Caki2 (cell line): ENCODE data around the gene PARVG. TPM values are rescaled to one million over a fixed set of nuclear protein-coding genes. Genes with fewer than 3 reads are reported as not detected.

Experiments
- DNase-seq: peaks from one replicate; pipeline ENCODE4 v3.0.0-alpha.2; 2015; ENCODE audit warnings: low read depth
- in situ Hi-C: cut with HindIII; loops from 2 replicates; pipeline ENCODE4 v1.10.0; 2016; ENCODE audit warnings: low sequenced_read_pairs, low pct_unique_long_range_greater_than_20kb, mixed read lengths
- total RNA-seq: library from RNA; depleted of rRNA; stranded (reverse); fragments of >200 nt; shearing (Covaris generic); gene quantifications from 2 replicates; pipeline ENCODE4 v1.2.3, GENCODE V29; 2014; ENCODE audit warnings: low replicate concordance; rRNA removed

Gene PARVG
- not detected in 2 replicates for total RNA-seq

- in situ Hi-C loops, result no loop called here
- no peak for DNase-seq
These were observed at the start of gene PARVG for GRCh38 chr22:44180706-44181032. TSS of gene PARVG (plus strand) at chr22:44180925. CDS start at chr22:44183330, 2,405 bp downstream.

DNA sequence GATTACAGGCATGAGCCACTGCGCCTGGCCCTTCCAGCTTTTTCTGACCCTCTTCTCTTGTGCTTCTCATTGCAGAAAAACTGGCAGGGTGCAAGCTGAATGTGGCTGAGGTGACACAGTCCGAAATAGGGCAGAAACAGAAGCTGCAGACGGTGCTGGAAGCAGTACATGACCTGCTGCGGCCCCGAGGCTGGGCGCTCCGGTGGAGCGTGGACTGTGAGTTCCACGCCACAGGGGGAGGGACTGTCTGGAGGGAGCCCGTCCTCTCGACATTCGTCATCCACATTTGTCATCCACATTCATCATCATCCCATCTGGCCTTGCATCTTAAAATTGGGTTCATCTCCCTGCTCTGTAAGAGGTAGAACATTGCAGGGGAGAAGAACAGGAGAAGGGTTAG is 49.3 kb upstream of the PARVG start:
- no peak for DNase-seq
- in situ Hi-C loops, result no loop called here

GRCh38 chr22:44131989-44132685 is 48.6 kb upstream of the PARVG start:
- in situ Hi-C loops, result no loop called here
- no peak for DNase-seq

- in situ Hi-C loops, result no loop called here
- DNase-seq, result no peak
These were observed 48.0 kb upstream of the PARVG start for GRCh38 chr22:44132724-44133123.

GRCh38 chr22:44133161-44133560 is 47.6 kb upstream of the PARVG start:
- DNase-seq, result no peak
- in situ Hi-C loops, result no loop called here

DNA sequence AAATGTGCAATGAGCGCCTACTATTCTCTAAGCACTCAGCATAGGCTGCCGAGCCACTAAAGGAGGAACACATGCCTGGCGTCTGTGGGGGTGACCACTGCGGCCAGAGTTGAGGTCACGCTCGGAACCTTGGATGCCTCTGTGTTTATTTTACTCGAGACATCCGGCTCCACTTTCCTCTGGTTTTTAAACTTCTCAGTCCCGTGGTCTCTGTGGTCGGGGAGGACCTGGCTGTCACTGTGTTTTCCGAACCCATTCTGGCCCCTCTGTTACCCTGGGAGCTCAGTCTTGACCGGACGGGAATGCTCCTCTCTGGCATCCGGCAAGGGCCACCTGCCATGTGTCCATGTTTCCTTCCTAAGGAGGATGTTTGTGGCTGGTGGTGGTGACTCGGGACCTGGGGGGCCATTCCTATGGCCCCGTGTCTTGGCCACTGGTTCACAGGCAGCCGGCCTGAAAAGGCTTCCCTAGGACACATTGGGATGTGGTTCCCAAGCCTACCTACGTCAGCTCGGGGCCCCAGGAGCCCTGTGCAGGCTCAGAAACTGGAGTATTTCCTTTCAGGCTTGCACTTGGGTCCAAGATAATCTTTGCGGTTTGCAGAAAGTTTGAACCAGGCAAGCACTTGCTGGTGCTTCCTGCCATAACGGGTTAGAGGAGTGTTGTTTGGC is 46.7 kb upstream of the PARVG start:
- in situ Hi-C loops, result no loop called here
- DNase-seq, result no peak

- no peak for DNase-seq
- in situ Hi-C loops, result no loop called here
These were observed 44.6 kb upstream of the PARVG start for GRCh38 chr22:44136112-44136511.

DNA sequence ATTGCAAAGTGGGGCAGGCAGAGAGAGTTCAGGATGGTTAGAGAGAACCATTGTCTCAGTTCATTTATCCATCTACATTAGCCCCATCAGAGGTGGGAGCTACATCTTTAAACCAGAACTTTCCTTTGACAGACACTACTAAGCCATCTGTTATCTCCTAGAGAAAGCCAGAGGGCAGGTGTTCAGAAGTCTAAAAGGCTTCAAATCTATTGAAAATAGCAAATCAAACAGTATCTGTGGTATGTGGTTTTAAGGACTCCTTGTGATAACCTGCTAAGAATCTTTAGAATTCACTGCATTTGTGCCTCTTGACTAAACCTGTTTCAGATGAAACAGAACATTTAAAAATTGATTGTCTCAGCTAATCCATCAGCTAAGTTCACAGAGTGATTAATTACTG is 43.9 kb upstream of the PARVG start:
- no peak for DNase-seq
- in situ Hi-C loops, result no loop called here

DNA sequence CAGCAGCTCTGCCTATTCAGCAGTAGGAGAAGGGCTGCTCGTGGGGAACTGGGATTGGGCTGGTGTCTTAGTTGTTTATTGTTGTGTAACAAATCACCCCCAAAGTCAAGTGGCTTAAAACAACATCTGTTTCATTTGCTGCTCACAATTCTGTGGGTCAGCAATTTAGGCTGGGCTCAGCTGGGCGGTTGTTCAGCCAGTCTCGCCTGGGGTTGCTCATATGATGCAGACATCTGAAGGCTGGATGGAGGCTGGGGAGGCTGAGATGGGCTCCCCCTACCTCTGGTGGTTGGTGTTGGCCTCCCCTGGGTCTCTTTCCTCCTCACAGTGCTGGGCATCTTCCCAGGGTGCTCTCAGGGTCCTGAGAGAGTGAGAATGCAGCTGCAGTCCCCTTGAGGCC is 43.3 kb upstream of the PARVG start:
- in situ Hi-C loops, result no loop called here
- no peak for DNase-seq

GRCh38 chr22:44139773-44140172 is 41.0 kb upstream of the PARVG start:
- in situ Hi-C loops, result no loop called here
- no peak for DNase-seq

DNA sequence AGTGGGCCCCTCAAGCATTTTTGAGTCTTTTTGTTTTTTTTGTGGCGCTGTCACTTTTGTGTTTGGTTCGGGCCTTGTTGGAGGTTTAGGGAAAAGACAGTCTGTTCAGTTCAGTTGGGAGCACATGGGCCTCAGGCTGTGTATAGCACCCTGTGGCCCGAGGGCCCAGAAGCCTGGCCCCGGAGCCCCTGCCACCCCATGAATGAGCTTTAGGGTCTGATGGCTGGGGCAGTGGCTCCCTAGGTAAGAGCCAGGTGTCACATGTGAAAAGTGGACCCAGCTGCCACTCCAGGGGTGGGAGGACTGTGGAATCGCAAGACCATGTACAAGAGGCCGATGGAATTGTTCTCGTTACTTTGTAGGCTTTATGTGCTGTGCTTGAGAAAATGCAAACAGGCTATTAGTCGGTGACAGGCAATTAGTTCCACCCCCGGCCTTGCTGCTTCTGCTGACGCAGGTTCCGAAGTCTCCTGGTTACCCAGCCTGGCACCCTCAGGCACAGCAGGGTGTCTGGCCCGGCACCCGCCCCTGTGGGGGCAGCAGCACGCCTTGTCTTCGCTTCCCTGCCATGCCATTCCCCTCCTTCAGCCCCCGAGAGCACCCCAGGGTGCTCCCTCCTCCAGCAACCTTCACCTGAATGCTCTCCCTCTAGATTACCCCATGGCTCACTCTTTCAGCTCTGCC is 38.2 kb upstream of the PARVG start:
- in situ Hi-C loops, result no loop called here
- no peak for DNase-seq

- in situ Hi-C loops, result no loop called here
- DNase-seq, result no peak
These were observed 37.6 kb upstream of the PARVG start for GRCh38 chr22:44143105-44143474.

- in situ Hi-C loops, result no loop called here
- no peak for DNase-seq
These were observed 37.1 kb upstream of the PARVG start for GRCh38 chr22:44143579-44143978.

- in situ Hi-C loops, result no loop called here
- no peak for DNase-seq
These were observed 36.6 kb upstream of the PARVG start for GRCh38 chr22:44144046-44144569.

GRCh38 chr22:44145544-44145943 is 35.2 kb upstream of the PARVG start:
- in situ Hi-C loops, result no loop called here
- DNase-seq, result no peak

- in situ Hi-C loops, result no loop called here
- no peak for DNase-seq
These were observed 34.5 kb upstream of the PARVG start for GRCh38 chr22:44146088-44146861.

DNA sequence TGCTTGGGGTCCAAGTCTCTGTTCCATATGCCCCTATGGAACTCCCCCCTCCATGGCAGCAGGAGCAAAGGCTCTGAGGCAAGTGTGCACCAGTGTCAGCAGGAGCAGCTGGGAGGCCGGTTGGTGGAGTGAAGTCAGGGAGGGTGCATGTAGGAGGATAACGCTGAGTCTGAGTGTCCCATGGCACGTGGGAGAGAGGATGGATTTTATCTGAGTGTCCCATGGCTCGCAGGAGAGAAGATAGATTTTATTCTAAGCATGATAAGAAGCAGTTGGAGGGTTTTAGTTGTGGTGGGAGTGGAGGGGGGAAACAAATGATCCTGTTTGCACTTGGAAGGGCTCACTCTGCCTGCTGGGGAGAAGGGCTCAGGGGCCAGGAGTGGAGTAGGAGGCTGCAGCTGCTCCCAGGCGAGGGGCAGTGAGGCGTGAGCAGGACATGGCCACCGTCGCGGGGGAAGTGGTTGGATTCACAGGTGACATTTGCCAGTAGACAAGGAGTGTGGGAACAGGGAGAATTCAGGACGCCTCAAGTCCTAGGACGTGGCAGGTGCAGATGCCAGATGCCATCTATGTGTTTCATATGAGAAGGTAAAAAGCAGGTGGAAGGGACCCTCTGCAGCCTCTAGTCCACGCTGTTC is 33.6 kb upstream of the PARVG start:
- DNase-seq, result no peak
- in situ Hi-C loops, result no loop called here

DNA sequence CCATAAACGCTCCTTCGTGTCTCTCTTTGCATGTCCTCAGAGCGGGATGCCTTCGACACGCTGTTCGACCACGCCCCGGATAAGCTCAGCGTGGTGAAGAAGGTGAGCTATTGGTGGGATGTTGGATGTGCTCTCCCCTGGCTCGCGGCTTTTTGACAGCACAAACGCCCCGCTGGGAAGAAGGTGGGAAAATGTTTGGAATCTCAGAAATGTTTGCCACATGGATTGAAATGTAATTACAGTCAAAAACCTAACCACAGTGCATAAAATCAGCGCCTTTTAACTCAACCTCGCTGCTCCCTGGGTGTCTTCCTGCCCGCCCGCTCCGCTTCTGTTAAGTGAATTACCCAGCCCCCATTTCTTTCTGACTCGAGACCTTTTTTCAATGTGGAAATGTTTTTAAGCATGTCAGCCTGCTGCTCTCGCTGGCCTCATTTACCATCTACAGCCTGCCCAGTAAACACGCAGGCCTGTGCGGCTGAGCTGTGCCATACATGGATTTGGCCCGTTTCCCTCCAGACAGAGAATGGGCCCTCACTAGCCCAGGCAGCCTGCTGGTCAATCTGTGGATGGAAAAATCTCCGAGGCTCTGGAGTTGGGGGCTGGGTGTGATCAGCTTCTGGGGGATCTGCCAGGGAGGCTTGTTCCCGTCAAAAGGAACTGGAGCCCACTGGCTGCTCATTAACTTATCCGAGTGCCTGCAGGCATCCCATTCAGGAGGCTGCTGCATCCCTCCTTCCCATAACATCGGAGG is 32.7 kb upstream of the PARVG start:
- peak; percentile 10 for DNase-seq
- in situ Hi-C loops, result no loop called here
